HepG2 (cell line): ENCODE results near the gene TXNRD2. TPM values are rescaled to one million over a fixed set of nuclear protein-coding genes. Genes with fewer than 3 reads are reported as not detected.

Source experiments
- DNMT1 ChIP-seq: sonication (generic); formaldehyde crosslinking; IDR thresholded peaks from 2 replicates; pipeline ENCODE4 v1.5.1; 2020; ENCODE audit warnings: mild to moderate bottlenecking, missing genetic modification reagents
- FOXA3 ChIP-seq: IDR thresholded peaks from 2 replicates; pipeline ENCODE4 v1.6.1; 2016; ENCODE audit warnings: missing genetic modification reagents, missing compliant biosample characterization
- IKZF1 ChIP-seq: fragments of 450-650 bp; IDR thresholded peaks from 2 replicates; pipeline ENCODE4 v1.7.1; 2016
- MXD4 ChIP-seq: IDR thresholded peaks from 2 replicates; pipeline ENCODE4 v1.6.1; 2016; ENCODE audit warnings: mild to moderate bottlenecking, missing biosample characterization, missing genetic modification reagents
- PRDM4 ChIP-seq: sonication (generic); formaldehyde crosslinking; IDR thresholded peaks from 2 replicates; pipeline ENCODE4 v1.9.0; 2021; ENCODE audit warnings: missing genetic modification reagents, borderline replicate concordance
- TGIF2 ChIP-seq: IDR thresholded peaks from 2 replicates; pipeline ENCODE4 v1.6.1; 2016; ENCODE audit warnings: control low read depth, missing compliant biosample characterization
- UBTF ChIP-seq: sonication (generic); formaldehyde crosslinking; IDR thresholded peaks from 2 replicates; pipeline ENCODE4 v1.4.0; 2020; ENCODE audit warnings: mild to moderate bottlenecking, missing genetic modification reagents
- ZFX ChIP-seq: sonication (generic); formaldehyde crosslinking; IDR thresholded peaks from 2 replicates; pipeline ENCODE4 v1.4.0; 2020; ENCODE audit warnings: mild to moderate bottlenecking, low read depth, missing genetic modification reagents, moderate library complexity
- ZKSCAN8 ChIP-seq: IDR thresholded peaks from 2 replicates; pipeline ENCODE4 v1.6.1; 2016; ENCODE audit warnings: borderline replicate concordance, missing genetic modification reagents, missing compliant biosample characterization
- ZMYM2 ChIP-seq: sonication (generic); formaldehyde crosslinking; IDR thresholded peaks from 2 replicates; pipeline ENCODE4 v1.8.0; 2022; ENCODE audit warnings: mild to moderate bottlenecking, missing genetic modification reagents
- ZNF10 ChIP-seq: sonication (generic); formaldehyde crosslinking; IDR thresholded peaks from 2 replicates; pipeline ENCODE4 v1.4.0; 2020; ENCODE audit warnings: mild to moderate bottlenecking, low read depth, missing genetic modification reagents, borderline replicate concordance
- ZNF224 ChIP-seq: sonication (generic); formaldehyde crosslinking; IDR thresholded peaks from 2 replicates; pipeline ENCODE4 v1.5.0; 2020; ENCODE audit warnings: mild to moderate bottlenecking, missing genetic modification reagents
- ZNF292 ChIP-seq: sonication (generic); formaldehyde crosslinking; IDR thresholded peaks from 2 replicates; pipeline ENCODE4 v1.8.1; 2022; ENCODE audit warnings: mild to moderate bottlenecking, low read depth, missing genetic modification reagents, borderline replicate concordance
- ZNF558 ChIP-seq: sonication (generic); formaldehyde crosslinking; IDR thresholded peaks from 2 replicates; pipeline ENCODE4 v1.9.0; 2022; ENCODE audit warnings: mild to moderate bottlenecking, missing genetic modification reagents, borderline replicate concordance
- ZNF678 ChIP-seq: sonication (generic); formaldehyde crosslinking; IDR thresholded peaks from 2 replicates; pipeline ENCODE4 v1.4.0; 2020; ENCODE audit warnings: mild to moderate bottlenecking, missing genetic modification reagents
- ZNF710 ChIP-seq: sonication (generic); formaldehyde crosslinking; IDR thresholded peaks from 2 replicates; pipeline ENCODE4 v1.5.0; 2020; ENCODE audit warnings: mild to moderate bottlenecking, missing genetic modification reagents, borderline replicate concordance
- polyA plus RNA-seq, 8 experiments: library from polyadenylated mRNA; depleted of rRNA in 3 of 8; stranded (reverse) in 7 of 8; unstranded in 1 of 8; fragments of >200 nt; fragmentation: Illumina TruSeq in 4 of 8; extraction: Trizol in 4 of 8; gene quantifications; 2 replicates each; pipeline versions ENCODE4 v1.2.1 to v1.2.3, GENCODE V29; 2011 to 2016; ENCODE audit warnings: low read depth in 4 of 8, missing spikeins in 1 of 8, mixed read lengths in 1 of 8; ENCODE audit not compliant: insufficient read depth in 1 of 8
- total RNA-seq, 5 experiments: library from RNA; depleted of rRNA; stranded (reverse); fragments of >200 nt; fragmentation: Illumina TruSeq; extraction: Trizol; gene quantifications; 2 replicates each; pipeline ENCODE4 v1.2.3, GENCODE V29; 2016; ENCODE audit warnings: low read depth in 1 of 5
- TF ChIP-seq, protein P1 (sequence below): sonication (generic); formaldehyde crosslinking; conservative IDR thresholded peaks from 2 replicates; pipeline ENCODE4 v1.8.0; 2022; ENCODE audit warnings: mild to moderate bottlenecking, moderate library complexity, missing genetic modification reagents
- TF ChIP-seq, protein P2 (sequence below): sonication (generic); formaldehyde crosslinking; IDR thresholded peaks from 2 replicates; pipeline ENCODE4 v1.9.0; 2022; ENCODE audit warnings: missing genetic modification reagents, mild to moderate bottlenecking, borderline replicate concordance

TXNRD2 gene
- total and polyA plus RNA-seq, 2 of the 13 experiments (the other 11 are each of a cell fraction or from before 2014, with no cell fraction given): 17.5 to 18.6 TPM

GRCh38 chr22:19898831-19899567 lies 42.6 kb downstream of the TXNRD2 start (continued):
- TF ChIP-seq MXD4 (CRISPR knock-in tag) (0 out of 2 replicates have a peak, but pooled peaks have one; percentile 33), ZNF678 (CRISPR knock-in tag) (no peak), ZNF710 (no peak), FOXA3 (CRISPR knock-in tag) (peak; percentile 79), TGIF2 (CRISPR knock-in tag) (peak; percentile 71; the same call in 1 of the 2 replicates), ZNF10 (CRISPR knock-in tag) (no peak), ZMYM2 (CRISPR knock-in tag) (0 out of 2 replicates have a peak, but pooled peaks have one; percentile 79), ZFX (peak; percentile 78), ZNF224 (no peak), ZNF292 (CRISPR knock-in tag) (peak; percentile 56; the same call in 1 of the 2 replicates), ZNF558 (no peak), IKZF1 (no peak), PRDM4 (CRISPR knock-in tag) (no peak), DNMT1 (CRISPR knock-in tag) (no peak), ZKSCAN8 (CRISPR knock-in tag) (0 out of 2 replicates have a peak, but pooled peaks have one; percentile 27), UBTF (peak; percentile 53; the same call in 1 of the 2 replicates)
- TF ChIP-seq, protein P1, sequence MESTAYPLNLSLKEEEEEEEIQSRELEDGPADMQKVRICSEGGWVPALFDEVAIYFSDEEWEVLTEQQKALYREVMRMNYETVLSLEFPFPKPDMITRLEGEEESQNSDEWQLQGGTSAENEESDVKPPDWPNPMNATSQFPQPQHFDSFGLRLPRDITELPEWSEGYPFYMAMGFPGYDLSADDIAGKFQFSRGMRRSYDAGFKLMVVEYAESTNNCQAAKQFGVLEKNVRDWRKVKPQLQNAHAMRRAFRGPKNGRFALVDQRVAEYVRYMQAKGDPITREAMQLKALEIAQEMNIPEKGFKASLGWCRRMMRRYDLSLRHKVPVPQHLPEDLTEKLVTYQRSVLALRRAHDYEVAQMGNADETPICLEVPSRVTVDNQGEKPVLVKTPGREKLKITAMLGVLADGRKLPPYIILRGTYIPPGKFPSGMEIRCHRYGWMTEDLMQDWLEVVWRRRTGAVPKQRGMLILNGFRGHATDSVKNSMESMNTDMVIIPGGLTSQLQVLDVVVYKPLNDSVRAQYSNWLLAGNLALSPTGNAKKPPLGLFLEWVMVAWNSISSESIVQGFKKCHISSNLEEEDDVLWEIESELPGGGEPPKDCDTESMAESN (CRISPR knock-in tag): peak; percentile 65; the same call in 1 of the 2 replicates
- TF ChIP-seq, protein P2, sequence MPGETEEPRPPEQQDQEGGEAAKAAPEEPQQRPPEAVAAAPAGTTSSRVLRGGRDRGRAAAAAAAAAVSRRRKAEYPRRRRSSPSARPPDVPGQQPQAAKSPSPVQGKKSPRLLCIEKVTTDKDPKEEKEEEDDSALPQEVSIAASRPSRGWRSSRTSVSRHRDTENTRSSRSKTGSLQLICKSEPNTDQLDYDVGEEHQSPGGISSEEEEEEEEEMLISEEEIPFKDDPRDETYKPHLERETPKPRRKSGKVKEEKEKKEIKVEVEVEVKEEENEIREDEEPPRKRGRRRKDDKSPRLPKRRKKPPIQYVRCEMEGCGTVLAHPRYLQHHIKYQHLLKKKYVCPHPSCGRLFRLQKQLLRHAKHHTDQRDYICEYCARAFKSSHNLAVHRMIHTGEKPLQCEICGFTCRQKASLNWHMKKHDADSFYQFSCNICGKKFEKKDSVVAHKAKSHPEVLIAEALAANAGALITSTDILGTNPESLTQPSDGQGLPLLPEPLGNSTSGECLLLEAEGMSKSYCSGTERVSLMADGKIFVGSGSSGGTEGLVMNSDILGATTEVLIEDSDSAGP (CRISPR knock-in tag): peak; percentile 26; the same call in 1 of the 2 replicates
